Stimulated activated CD4-positive, alpha-beta T cell treated with anti-CD3 and anti-CD28 coated beads, Interleukin-1b, Interleukin-23, amount 100 ng/mL, for 4 hours (primary cell): ENCODE results near the gene TAS2R43.
"Not testable (repeated sequence)": the region's sequence is repeated elsewhere in the genome, so short reads cannot be mapped to it uniquely, and the experiment has no call there.

Experiments
- DNase-seq, 2 donors: peaks; one replicate each; pipeline ENCODE4 v3.0.0-alpha.2; 2020; ENCODE audit warnings: low read depth in 2 of 2

TAS2R43 gene

GRCh38 chr12:11059784-11060183, 32.3 kb downstream of the TAS2R43 start:
- no peak for DNase-seq

DNA sequence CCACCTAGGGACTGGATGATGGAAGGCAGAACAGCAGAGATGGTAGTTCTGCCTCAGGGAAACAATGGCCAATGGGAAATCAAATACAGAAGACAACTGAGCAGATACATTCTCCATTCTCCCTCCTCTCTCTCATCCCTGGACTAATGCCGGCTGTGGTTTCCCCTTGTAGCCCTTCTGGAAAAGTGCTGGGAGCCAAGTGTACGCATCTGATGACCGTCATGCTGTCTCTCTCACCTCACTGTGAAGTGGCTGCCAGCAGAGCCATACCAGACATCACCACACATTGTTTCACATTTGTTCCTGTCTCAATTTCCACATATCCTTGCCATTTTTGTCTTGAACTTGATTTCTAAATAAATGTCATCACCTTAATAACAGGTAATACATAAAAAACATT, 33.1 kb downstream of the TAS2R43 start:
- no peak for DNase-seq

GRCh38 chr12:11055306-11055705, 36.8 kb downstream of the TAS2R43 start:
- no peak for DNase-seq

- not testable (repeated sequence) for DNase-seq
Observed at GRCh38 chr12:11049806-11050531, 42.1 kb downstream of the TAS2R43 start.

- not testable (repeated sequence) for DNase-seq
Observed at GRCh38 chr12:11041366-11041765, 50.7 kb downstream of the TAS2R43 start.
